NCI-H187 (cell line): ENCODE measurements around the gene KRT2.
"Not testable (repeated sequence)": the region's sequence is repeated elsewhere in the genome, so short reads cannot be mapped to it uniquely, and the experiment has no call there.

Experiments
- DNase-seq, 2 experiments: peaks; one replicate each; lab custom pipeline; 2025; lab: John Stamatoyannopoulos, UW

KRT2 gene

DNA sequence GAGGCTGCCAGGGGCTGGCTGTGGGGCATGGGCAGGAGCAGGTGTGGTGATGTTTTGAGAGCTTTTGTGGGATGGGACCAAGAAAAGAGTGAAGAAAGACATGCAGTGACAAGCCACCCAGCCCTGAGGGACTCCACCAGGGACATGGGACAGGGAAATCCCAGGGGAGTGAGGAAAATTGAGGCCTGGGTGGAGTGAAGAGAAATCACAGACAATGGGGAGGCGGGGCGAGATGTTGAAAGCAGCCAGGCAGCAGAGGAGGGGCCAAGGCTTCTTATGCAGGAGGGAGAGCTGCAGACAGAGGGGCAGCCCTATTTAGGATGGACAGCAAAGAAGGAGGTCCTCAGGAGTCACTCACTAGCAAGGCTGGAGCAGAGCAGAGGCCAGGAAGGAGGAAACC is 32.4 kb upstream of the KRT2 start:
- no peak for DNase-seq

DNA sequence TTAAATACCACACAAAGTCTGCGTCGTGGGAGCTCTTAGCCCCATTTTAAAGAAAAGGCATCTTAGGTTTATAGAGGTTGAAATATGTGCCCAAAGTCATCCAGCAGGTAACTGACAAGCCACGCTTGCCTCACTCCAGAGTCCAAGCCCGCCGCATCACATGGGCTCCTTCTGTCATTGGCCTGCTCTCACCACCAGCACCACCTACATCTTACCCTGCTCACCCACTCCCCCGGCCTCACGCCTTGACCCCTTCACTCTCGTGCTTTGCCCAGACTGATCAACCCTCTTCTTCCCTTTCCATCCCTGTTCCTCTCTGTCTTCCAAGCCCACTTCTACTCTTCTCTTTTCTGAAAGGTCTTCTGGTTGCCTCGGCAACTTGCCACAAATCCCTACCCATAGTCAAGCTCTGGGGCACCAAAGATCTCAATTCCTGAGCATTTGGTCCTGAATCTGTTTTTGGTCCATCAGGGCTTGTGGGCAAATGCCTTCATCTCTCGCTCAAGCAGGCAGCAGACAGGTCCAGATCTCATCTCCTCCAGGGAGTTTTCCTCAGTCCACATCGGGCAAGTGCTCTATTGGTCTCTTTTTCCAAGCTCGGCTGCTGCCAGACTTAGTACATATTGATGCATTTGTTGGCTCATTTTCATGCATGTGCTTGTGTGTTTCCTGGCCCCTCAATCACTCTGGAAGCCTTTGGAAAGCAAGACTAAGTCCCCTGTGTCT is 31.7 kb upstream of the KRT2 start:
- DNase-seq = no peak

DNA sequence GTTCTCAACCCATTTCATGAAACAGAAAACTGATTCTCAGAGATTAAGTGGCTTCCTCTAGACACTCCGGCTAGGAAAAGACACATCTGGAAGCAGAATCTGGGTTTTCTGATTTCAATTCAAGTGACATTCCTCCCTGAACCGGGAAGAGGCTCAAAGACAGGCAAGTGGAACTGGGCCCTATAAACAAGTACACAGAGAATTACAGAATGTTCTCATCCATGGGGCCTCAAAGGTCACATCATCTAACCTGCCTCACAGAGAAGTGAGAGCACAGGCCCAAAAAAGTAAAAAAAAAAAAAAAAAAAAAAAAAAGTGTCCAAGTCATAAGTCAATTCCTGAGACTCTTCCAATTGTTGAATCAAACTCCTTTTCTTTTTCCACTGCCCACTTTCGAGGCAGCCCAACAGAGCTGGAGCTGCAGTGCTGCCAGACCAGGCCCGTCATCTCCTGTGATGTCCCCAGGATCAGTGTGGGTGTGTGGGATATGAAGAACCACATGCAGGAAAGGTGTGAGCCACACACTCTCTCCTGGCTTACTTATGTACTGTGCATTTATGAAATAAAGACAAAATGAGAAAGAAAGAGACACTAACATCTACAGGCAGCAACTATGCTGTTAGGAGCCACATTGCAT is 31.0 kb upstream of the KRT2 start:
- no peak for DNase-seq

DNA sequence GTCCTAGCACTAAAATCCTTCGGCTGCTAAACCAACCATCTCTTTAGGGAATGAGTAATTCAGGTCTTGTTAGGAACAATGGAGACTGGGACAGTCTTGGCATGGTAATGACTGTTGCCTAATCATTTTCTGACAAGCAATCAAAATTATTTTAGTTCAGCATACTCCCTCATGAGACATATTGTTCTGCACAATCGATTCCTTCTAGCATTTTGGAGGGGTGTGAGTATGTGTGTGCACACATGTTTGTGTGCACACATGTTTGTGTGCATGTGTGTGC is 30.3 kb upstream of the KRT2 start:
- no peak for DNase-seq

DNA sequence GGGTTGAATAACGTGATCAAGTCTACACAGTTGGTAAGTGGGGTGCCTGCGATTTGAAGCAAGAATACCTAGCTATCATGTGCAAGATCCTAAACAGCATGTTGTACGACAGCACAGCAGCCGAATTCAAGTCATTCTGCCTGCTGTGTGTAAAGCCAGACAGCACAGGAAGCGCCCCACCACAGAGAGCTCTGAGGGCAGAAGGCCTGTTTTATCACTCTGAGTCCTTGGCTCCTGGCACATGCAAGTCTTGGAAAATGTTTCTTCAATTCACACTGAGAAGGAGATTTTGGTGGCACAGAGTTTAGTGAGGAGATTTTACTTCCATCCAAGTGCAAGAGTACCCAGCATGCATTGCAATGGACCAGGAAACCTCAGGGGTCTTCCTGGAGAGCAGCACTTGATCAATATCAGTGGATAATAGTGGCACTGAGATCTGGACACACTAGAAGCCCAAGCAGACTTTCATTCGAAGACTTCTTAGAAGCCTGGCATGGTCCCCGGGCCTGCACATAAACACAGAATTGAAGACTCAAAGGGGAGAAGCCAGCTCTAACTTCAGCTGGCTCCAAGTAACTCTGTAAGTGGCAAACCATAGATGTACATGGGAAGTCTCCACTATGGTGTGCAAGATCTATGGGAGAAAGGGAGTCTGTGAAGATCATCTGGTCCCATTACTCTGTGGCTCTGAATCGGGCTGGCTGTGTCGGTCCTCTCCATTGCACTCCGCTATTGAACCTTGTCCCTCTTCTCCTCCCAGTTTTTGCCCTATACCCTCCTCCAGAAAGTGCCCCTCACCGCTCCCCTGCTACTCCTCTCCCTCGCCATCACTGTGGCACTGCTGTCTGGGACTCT is 29.7 kb upstream of the KRT2 start:
- no peak for DNase-seq

DNA sequence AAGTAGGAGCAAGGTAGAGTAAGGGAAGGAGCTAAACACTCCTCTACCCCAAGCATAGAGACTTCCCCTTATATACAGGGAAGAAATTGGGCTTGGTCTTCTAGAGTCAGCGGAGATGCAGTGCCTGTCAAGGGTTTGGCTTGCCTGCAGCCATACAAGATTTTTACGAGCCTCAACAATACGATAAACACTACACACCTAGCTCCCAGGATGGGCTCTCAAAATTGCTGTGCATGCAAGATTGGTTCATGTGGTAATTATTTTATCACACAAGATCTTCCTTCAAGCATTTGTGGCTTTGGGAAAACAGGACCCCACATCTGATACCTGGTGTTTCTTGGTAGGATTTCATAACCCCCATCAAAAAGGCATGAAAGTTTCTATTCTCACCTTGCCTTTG is 28.4 kb upstream of the KRT2 start, which contains the start of gene KRT1:
TSS of gene KRT1 (minus strand) at position 45 of the 400 bp plus-strand sequence. CDS start 59 bp downstream, outside the sequence.
- DNase-seq = no peak

DNA sequence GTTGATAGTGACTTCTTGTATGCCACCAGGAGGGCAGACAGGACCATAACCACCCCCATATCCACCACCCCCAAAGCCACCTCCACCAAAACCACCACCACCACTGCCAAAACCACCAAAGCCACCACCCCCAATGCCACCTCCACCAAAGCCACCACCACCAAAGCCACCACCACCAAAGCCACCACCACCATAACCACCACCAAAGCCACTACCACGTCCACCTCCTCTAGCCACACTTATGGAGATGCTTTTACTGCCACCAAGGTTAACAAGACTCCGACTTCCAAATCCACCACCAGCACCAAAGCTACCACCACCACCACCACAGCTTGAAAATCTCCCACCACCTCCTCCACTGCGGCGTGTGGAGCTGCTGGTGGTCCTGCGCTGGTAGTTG is 27.9 kb upstream of the KRT2 start:
- DNase-seq = no peak

DNA sequence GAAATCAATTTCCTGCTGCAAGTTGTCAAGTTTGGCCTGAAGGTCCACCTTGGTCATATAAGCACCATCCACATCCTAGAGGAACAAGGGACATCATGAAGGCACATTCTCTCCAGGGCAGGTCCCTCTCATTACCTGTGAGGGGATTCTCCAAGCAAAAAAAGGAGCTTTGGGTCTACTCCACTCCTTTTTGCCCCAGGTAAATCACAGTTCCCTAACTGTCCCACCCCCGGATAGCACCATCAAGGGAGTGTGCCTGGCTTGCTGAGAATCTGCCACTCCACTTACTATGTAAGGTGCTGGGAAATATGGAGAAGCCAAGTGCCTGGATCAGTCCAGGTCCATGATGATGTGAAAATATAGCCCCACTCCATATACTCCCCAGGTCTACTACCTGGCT is 25.7 kb upstream of the KRT2 start:
- DNase-seq = no peak

DNA sequence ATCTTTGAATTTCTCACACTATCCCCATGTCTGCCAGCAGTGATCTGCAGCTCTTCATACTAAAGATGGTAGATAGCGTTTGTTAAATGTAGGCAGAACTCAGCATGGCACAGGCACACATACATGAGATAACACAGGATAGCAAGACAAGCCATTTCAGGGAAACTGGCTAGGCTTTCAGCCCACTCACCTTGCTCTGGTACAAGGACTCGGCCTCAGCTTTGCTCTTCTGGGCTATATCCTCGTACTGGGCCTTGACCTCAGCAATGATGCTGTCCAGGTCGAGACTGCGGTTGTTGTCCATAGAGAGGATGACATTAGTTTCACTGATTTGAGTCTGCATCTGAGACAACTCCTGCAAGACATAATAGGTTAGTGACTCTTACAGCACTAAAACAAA is 25.1 kb upstream of the KRT2 start:
- no peak for DNase-seq

DNA sequence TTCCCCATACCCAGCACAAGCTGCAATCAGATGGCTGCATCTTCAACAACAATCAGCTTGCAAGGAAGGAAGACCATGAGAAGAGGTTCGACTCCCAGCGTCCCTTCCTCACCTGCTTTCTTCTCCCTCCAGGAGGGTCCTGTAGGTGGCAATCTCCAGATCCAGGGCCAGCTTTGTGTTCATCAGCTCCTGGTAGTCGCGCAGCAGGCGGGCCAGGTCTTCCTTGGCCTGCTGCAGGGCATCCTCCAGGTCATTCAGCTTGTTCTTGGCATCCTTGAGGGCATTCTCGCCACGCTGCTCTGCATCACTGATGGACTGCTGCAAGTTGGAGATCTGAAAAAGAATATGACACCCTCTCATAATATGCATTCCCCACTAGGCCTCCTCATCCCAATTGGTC is 24.2 kb upstream of the KRT2 start:
- DNase-seq = no peak

DNA sequence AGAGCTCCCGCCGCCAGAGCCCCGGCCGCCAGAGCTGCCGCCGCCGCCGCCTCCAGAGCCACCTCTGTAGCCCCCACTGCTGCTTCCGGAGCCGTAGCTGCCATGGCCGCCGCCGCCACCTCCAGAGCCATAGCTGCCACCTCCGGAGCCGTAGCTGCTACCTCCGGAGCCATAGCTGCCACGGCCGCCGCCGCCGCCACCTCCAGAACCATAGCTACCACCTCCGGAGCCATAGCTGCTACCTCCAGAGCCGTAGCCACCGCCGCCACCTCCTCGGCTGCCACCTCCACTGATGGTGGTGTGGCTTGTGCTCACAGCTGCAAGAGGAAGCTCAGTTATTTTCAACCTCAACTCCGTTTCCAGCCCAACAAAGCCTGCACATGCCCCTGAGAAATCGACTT is 23.3 kb upstream of the KRT2 start:
- no peak for DNase-seq

DNA sequence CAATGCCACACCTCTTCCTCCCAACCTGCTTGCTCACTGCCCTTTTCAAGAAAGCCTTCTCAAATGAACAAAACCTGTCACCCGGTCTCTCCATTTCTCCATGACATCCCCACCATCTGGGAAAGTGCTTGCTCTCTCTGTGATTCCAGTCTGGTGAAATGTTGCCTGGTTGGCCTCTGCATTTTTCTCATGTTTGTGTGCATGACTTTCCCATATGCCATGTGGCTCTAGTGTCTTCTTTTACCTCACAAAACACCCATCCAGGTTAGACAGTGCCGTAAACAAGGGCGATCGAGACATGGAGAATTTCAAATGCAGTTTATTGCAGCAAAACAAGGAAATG is 22.4 kb upstream of the KRT2 start:
- no peak for DNase-seq

DNA sequence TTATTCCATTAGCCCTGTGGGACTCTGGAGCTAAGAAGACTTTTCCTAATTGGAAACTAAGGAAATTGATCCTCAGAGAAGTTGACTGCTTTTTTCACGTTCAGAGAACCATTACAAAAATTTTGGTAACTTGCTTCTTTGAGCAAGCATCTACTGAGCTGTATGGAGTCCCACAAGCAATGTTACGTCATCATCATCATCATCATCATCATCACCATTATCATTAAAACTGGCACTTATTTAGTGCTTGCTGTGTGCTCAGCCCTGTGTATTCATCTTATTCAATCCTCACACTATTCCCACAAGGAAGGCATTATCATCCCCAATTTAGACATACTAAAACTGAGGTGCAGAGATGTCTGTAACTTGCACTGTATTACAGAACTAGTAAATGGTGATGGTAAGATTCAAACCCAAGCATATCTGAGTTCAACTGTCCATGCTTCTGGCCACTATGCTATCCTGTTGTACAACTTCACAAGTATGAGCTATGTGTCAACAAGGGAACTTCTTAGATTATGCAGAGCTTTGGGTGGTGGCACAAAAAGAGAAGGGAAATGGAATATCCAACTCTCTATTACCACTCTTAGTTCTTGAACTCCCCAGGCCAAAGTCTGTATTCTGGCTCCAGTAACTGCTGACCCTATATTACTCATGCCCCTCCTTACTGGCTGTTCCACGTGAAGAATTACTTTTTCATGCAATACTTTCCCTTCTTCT is 21.9 kb upstream of the KRT2 start:
- no peak for DNase-seq

DNA sequence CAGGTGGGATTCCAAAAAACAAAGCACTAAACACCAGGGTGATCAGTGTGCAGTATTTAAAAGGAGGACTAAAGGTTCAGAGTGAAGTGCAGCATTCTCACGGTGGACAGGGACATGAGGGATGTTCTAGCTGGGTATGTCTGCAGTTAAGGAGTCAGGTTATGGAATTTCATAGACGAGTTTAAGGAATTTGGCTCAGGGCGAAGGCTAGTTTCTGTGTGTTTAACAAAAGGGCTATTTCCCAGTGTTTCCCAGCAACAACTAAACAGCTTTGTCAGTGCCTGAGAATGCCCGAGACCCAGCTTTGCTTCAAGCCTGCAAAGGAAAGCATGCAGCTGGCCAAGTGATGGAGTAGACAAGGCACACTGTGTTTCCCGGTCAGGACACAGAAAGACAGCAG is 21.2 kb upstream of the KRT2 start:
- no peak for DNase-seq

DNA sequence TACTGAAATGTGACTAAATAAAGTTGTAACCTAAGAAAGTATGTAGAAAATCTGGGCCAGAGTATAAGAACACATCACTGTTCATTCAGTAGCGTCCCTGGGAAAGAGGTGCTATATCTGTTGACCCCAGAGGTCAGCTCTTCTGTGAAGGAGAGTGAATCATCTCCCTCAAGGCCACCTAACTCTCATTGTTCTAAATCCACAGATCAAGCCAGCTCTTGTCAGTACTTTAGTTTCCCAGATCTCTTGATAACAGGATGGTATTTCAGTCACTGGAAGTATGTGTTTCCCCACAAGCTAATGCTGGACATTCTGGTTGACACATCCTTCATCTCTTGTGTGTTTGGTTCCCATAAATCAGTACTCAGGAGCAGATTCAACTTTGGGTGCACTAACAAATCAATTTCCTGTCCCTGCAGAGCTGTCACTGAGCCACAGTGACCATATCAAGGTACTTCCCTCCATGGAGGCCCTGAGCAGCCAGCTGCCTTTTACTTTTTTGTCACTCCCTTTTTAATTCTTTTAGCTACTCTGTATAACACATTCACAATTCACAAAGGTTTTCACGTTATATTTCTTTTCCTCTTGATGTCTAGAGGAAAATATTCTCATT is 20.4 kb upstream of the KRT2 start:
- DNase-seq = no peak

DNA sequence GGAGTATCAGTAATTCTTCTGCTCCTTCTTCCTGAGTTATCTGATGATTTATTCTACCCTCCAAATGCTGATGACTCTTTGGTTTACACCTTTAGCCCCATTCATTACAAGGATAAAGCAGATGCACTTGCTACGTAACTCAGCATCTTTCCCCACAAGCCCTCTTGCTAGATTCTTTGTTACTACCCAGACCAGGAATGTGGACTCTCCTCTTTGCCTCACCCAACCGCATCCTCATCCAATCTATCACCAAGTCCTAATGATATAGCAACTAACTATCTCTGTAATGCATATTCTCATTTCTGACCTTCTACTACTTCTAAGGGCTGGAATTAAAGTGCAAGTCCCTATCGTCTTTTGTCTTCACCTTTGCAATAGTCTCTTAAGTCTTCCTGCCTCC is 18.9 kb upstream of the KRT2 start:
- DNase-seq = no peak

DNA sequence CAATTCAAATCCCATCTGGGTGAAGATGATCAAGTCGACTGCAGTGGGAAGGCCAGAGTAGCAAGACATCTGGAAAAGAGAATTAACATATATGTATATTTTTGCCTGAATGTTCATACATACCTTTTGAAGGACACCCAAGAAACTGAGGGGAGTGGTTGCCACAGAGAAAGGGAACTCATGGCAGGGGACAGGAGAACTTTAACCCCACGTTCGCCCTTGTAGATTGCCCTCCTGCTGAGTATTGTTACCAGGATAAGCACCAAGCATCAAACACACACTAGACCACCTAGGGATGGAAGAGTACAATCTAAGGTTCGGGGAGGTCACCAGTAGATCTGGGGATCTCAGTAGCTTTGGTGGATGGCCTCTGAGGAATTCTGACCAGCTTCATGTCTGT is 18.5 kb upstream of the KRT2 start:
- no peak for DNase-seq

DNA sequence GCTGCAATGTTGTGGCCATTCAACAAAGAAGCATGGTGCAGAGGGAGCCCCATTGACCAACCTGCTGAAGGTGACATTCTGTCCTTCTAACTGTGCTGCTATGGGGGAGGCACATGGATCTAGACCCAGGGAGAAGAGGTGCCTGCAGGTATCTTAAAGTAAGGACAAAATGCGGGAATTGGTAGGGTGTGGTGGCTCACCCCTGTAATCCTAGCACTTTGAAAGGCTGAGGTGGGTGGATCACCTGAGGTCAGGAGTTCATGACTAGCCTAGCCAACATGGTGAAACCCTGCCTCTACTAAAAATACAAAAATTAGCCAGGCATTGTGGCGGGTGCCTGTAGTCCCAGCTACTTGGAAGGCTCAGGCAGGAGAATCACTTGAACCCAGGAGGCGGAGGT is 17.9 kb upstream of the KRT2 start:
- not testable (repeated sequence) for DNase-seq

DNA sequence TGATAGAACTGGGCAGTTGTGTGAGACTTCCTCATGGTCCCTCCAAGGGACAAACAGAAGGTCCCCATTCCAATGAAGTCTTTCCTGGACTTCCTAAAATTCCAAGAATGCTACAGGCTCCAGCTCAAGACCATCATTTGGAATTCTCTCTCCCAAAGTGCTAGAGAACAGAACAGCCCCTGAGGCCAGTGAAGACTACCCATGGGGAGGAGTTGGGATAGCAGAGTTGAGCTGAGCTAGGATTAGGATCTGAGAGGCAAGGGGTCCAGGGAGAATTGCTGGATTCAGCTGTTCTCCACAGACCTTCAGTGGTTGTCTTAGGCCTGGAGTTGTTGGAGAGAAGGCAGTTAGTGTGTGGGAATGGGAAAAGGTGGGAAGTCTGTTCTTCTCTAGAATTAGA is 17.4 kb upstream of the KRT2 start:
- DNase-seq = no peak

DNA sequence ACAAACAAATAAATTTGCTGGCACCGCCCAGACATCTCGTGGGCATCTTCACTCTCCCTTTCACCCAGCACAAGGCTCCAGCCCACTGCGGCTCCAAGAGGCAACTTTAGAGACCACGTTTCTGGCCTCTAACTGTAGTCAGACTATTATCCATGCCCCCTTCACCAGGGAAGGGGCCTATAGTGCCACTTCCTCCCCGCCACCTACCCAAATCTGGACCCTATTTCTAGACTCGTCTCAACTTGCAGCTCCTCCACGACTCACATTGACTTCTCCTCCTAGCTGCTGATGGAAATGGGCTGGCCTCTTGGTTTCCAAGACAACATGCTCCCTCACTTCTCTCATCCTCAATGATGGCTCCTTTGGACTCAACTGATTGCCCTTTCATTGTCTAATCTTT is 15.9 kb upstream of the KRT2 start:
- DNase-seq = no peak

DNA sequence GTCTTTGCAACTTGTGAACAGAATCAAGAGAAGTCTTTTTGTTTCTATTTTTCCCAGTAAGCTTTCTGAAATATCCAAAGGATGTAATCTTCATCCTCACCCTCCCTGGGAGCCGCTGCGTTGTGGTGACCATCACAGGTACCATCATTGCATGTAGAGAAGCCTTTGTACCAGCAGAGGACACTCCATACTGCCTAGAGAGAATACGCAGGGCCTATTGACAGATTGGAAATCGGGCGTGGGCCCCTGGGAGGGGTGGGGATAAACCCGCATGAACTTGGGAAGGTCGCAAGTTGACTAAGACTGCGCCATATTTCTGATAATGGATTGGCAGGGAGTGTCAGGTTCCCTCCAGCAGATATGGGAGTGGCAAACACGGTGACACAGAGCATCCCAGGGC is 15.5 kb upstream of the KRT2 start:
- DNase-seq = no peak

DNA sequence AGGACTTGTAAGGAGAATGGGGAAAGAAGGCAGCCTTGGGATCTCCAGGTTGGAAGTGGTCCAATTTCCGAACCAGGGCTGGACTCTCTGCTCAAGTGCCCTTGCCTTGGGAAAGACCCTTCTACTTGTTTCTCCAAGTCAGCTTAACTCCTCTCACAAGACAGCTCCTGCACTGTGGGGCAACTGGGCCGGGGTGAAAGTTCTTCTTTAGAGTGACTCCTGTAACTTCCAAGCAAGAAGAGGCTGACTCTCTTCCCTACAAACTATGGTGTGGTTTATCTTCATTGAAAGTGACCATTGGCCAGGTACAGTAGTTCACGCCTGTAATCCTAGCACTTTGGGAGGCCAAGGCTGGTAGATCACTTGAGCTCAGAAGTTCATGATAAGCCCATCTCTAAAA is 14.5 kb upstream of the KRT2 start:
- no peak for DNase-seq
